Gastrocnemius medialis (tissue), 4 donors: ENCODE data around the gene RHOT2. TPM values are rescaled to one million over a fixed set of nuclear protein-coding genes. Genes with fewer than 3 reads are reported as not detected.

ENCODE experiments used
- ATAC-seq, 2 donors: fragments of 150-250 bp; one replicate each; pipeline ENCODE4 v1.9.1; 2016
- DNase-seq, 2 donors: peaks; one replicate each; pipeline ENCODE4 v3.0.0-alpha.2; 2019
- H3K27ac ChIP-seq, 4 donors: fragments of 200-600 bp; sonication (generic); 1 replicate in 1 of 4; 2 replicates in 3 of 4; pipeline ENCODE4 v1.5.1; 2016 to 2018; ENCODE audit warnings: mild to moderate bottlenecking in 2 of 4, moderate library complexity in 1 of 4
- H3K27me3 ChIP-seq, 3 donors: fragments of 200-600 bp; sonication (generic) in 2 of 3; 1 replicate in 1 of 3; 2 replicates in 2 of 3; pipeline versions ENCODE4 v1.5.1 to v1.6.0; 2016 to 2019; ENCODE audit warnings: mild to moderate bottlenecking in 1 of 3, moderate library complexity in 1 of 3
- H3K36me3 ChIP-seq, 2 donors: fragments of 200-600 bp; sonication (generic) in 1 of 2; one replicate each; pipeline ENCODE4 v1.5.1; 2017 to 2018
- H3K4me1 ChIP-seq, 2 donors: fragments of 200-600 bp; sonication (generic) in 1 of 2; one replicate each; pipeline ENCODE4 v1.5.1; 2016 to 2017; ENCODE audit warnings: mild to moderate bottlenecking in 2 of 2
- H3K4me3 ChIP-seq, 4 donors: fragments of 200-600 bp; sonication (generic) in 3 of 4; 1 replicate in 1 of 4; 2 replicates in 3 of 4; pipeline ENCODE4 v1.5.1; 2016 to 2019; ENCODE audit warnings: mild to moderate bottlenecking in 2 of 4
- H3K9me3 ChIP-seq, 3 donors: fragments of 200-600 bp; sonication (generic) in 2 of 3; 1 replicate in 1 of 3; 2 replicates in 2 of 3; pipeline ENCODE4 v1.5.1; 2016 to 2019
- CTCF ChIP-seq, 5 experiments: fragments of 450-650 bp in 3 of 5; fragments of 200-600 bp in 2 of 5; sonication (generic) in 2 of 5; IDR thresholded peaks in 4 of 5; conservative IDR thresholded peaks in 1 of 5; 1 replicate in 4 of 5; 2 replicates in 1 of 5; pipeline ENCODE4 v1.5.1; 2016 to 2019; ENCODE audit warnings: antibody characterized with exemption in 5 of 5, mild to moderate bottlenecking in 3 of 5, moderate library complexity in 3 of 5
- POLR2A ChIP-seq, 2 donors: fragments of 450-650 bp; IDR thresholded peaks; one replicate each; pipeline ENCODE4 v1.6.1; 2017; ENCODE audit warnings: antibody characterized with exemption in 2 of 2, mild to moderate bottlenecking in 2 of 2, moderate library complexity in 2 of 2
- in situ Hi-C, 4 donors: fragments of 200-750 bp; cut with MboI; loops; one replicate each; pipeline versions ENCODE4 v1.15.0 to v1.8.0; 2017; ENCODE audit warnings: low sequenced_read_pairs in 4 of 4
- intact Hi-C: fragments of 100-400 bp; cut with DNase I; formaldehyde crosslinking; loops from one replicate; pipeline ENCODE4 v1.15.1; 2023; ENCODE audit warnings: low total_unique reads
- total RNA-seq, 4 donors: library from RNA; depleted of rRNA; stranded (reverse); fragments of >200 nt; gene quantifications; one replicate each; pipeline versions ENCODE4 v1.1.0 to v1.2.3, GENCODE V29; 2016

RHOT2 gene
- total RNA-seq, 4 donors from 2014 or later, result 20.9 to 41.6 (median 27.3) TPM

- Histone ChIP-seq H3K9me3 (no peaks in the 10 kb centered on the region), H3K36me3 (peaks cover 0 to 44% of the 10 kb centered on the region in 2 donors), H3K27ac (no peak overlapping the region), H3K4me1 (peaks cover 0 to 7% of the 10 kb centered on the region in 2 donors), H3K4me3 (no peak overlapping the region), H3K27me3 (no peaks in the 10 kb centered on the region)
- no peak for TF ChIP-seq POLR2A (IDR thresholded peaks at IDR 0.05)
- TF ChIP-seq CTCF (IDR thresholded peaks at IDR 0.05 in 4 of 5, conservative IDR thresholded peaks at IDR 0.05 in 1 of 5), result no peak
- intact Hi-C loops, result no loop called here
- ATAC-seq, result no peak
- in situ Hi-C loops, result no loop called here
- no peak for DNase-seq
Measured at GRCh38 chr16:674214-674881, 6.4 kb downstream of the RHOT2 start.

GRCh38 chr16:674968-675883 lies 7.3 kb downstream of the RHOT2 start, which contains the start of gene RHBDL1:
RHBDL1 (plus strand) TSS chr16:675671; CDS start chr16:675791, 120 bp downstream.
- Histone ChIP-seq H3K36me3 (peaks cover 0 to 35% of the 10 kb centered on the region in 2 donors), H3K9me3 (no peaks in the 10 kb centered on the region), H3K27ac (no peak within 1 kb of the TSS), H3K4me3 (peak within 1 kb of the TSS in 3 of 4 donors; percentile 21 to 34 (median 24)), H3K27me3 (no peaks in the 10 kb centered on the region), H3K4me1 (peaks cover 0 to 8% of the 10 kb centered on the region in 2 donors)
- intact Hi-C loops, result no loop called here
- in situ Hi-C loops, result no loop called here
- ATAC-seq (no peak), DNase-seq (no peak)
- TF ChIP-seq POLR2A (IDR thresholded peaks at IDR 0.05) (no peak), CTCF (IDR thresholded peaks at IDR 0.05 in 4 of 5, conservative IDR thresholded peaks at IDR 0.05 in 1 of 5) (no peak)

GRCh38 chr16:675884-676564 lies 8.1 kb downstream of the RHOT2 start:
- no peak for TF ChIP-seq CTCF (IDR thresholded peaks at IDR 0.05 in 4 of 5, conservative IDR thresholded peaks at IDR 0.05 in 1 of 5)
- no peak for TF ChIP-seq POLR2A (IDR thresholded peaks at IDR 0.05)

GRCh38 chr16:676565-676902 lies 8.6 kb downstream of the RHOT2 start:
- Histone ChIP-seq H3K36me3 (peaks cover 0 to 24% of the 10 kb centered on the region in 2 donors), H3K27me3 (no peaks in the 10 kb centered on the region), H3K4me1 (peaks cover 8 to 16% of the 10 kb centered on the region in 2 donors), H3K9me3 (no peaks in the 10 kb centered on the region), H3K4me3 (no peak overlapping the region), H3K27ac (no peak overlapping the region)
- DNase-seq (no peak), ATAC-seq (no peak)
- TF ChIP-seq POLR2A (IDR thresholded peaks at IDR 0.05) (no peak), CTCF (IDR thresholded peaks at IDR 0.05 in 4 of 5, conservative IDR thresholded peaks at IDR 0.05 in 1 of 5) (no peak)
- intact Hi-C loops (no loop called here), in situ Hi-C loops (no loop called here)

More at GRCh38 chr16:675884-676564, 8.1 kb downstream of the RHOT2 start:
- Histone ChIP-seq H3K27ac (no peak overlapping the region), H3K4me1 (peaks cover 3 to 11% of the 10 kb centered on the region in 2 donors), H3K9me3 (no peaks in the 10 kb centered on the region), H3K4me3 (peak overlapping the region in 2 of 4 donors; percentile 21 to 24), H3K27me3 (no peaks in the 10 kb centered on the region), H3K36me3 (peaks cover 0 to 27% of the 10 kb centered on the region in 2 donors)
- no peak for DNase-seq
- intact Hi-C loops, result no loop called here
- in situ Hi-C loops, result no loop called here
- no peak for ATAC-seq
